ENCODE measurements around the gene RAB7A. TPM values are rescaled to one million over a fixed set of nuclear protein-coding genes. Genes with fewer than 3 reads are reported as not detected.

Gene RAB7A
- total and polyA plus RNA-seq, 2 experiments from 2014 or later = 89.8 to 156 TPM

DNA sequence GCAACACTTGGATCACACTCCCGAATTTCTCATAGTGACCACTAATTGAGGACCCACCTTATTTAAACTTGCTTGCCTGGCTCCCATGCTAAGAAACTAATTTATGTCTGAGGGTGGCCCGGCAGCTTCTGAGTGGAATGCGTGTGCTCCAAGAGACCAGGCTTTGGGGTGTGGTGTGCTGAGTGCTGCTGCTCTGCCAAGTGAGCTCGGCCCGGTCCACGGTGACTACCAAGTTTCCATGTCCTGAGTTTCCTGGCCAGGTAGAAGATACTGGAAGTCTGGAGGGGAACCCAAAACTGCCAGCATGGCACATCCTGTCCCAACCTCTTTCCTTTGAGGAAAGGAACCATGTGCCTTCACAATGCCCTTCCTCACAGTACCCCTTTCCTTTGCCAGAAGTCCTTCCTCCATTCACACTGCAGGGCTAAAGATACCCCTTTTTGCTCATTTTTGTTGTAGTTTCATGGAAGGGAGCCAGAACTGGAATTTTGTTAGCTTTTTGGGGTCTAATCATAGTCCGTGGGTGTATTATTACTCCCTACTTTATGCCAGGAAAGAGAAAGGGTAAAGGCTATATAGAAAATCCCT, 94.4 kb downstream of the RAB7A start:
- no peak for DNase-seq (ENCODE audit: low spot score)
- Histone ChIP-seq H3F3A (replicated peaks; ENCODE audit: low read depth) (no peaks in the 10 kb centered on the region), H3K27me3 (ENCODE audit: insufficient read depth) (no peaks in the 10 kb centered on the region), H3K4me3 (no peak overlapping the region), H3K27ac (ENCODE audit: low read depth) (no peak overlapping the region), H3K36me3 (ENCODE audit: insufficient read depth) (no peaks in the 10 kb centered on the region), H4K20me1 (replicated peaks; ENCODE audit: insufficient read depth) (peaks cover 5% of the 10 kb centered on the region), H3K4me2 (no peak overlapping the region), H3K79me2 (replicated peaks; ENCODE audit: insufficient read depth) (no peaks in the 10 kb centered on the region), H2AFZ (no peak overlapping the region), H3K4me1 (ENCODE audit: insufficient read depth) (no peaks in the 10 kb centered on the region), H3K9me2 (ENCODE audit: insufficient read depth) (no peaks in the 10 kb centered on the region)
- Mint-ChIP-seq H3K9me3 (no peaks in the 10 kb centered on the region), H3K27ac (no peak overlapping the region), H3K36me3 (ENCODE audit: low read depth) (peaks cover 34% of the 10 kb centered on the region), H3K4me1 (no peaks in the 10 kb centered on the region), H3K4me3 (no peak overlapping the region), H3K27me3 (ENCODE audit: insufficient read depth, low read depth, poor library complexity) (peaks cover 3% of the 10 kb centered on the region)
- ATAC-seq = no peak
- TF ChIP-seq EZH2 (IDR thresholded peaks at IDR 0.05; ENCODE audit: low read depth, unreplicated experiment) = no peak
- TF ChIP-seq CTCF (conservative IDR thresholded peaks at IDR 0.05; ENCODE audit: low read depth in 2 of 2) = no peak

GRCh38 chr3:128823008-128823407, 97.0 kb downstream of the RAB7A start:
- peaks cover 5% of the 10 kb centered on the region for H4K20me1 ChIP-seq (replicated peaks; ENCODE audit: insufficient read depth)
- H3K27ac ChIP-seq (ENCODE audit: low read depth) = no peak overlapping the region
- Mint-ChIP-seq H3K36me3 (ENCODE audit: low read depth) (peaks cover 13% of the 10 kb centered on the region), H3K27ac (no peak overlapping the region), H3K9me3 (no peaks in the 10 kb centered on the region), H3K4me1 (no peaks in the 10 kb centered on the region), H3K27me3 (ENCODE audit: insufficient read depth, low read depth, poor library complexity) (peaks cover 10% of the 10 kb centered on the region), H3K4me3 (no peak overlapping the region)
- H2AFZ ChIP-seq = no peak overlapping the region
- H3K9me2 ChIP-seq (ENCODE audit: insufficient read depth) = peaks cover 10% of the 10 kb centered on the region; the same call in 1 of the 2 replicates
- DNase-seq (ENCODE audit: low spot score) (no peak), ATAC-seq (peak; percentile 45)
- H3F3A ChIP-seq (replicated peaks; ENCODE audit: low read depth) = no peaks in the 10 kb centered on the region
- no peaks in the 10 kb centered on the region for H3K79me2 ChIP-seq (replicated peaks; ENCODE audit: insufficient read depth)
- H3K4me2 ChIP-seq = no peak overlapping the region
- H3K4me1 ChIP-seq (ENCODE audit: insufficient read depth) = no peaks in the 10 kb centered on the region
- no peaks in the 10 kb centered on the region for H3K27me3 ChIP-seq (ENCODE audit: insufficient read depth)
- no peak overlapping the region for H3K4me3 ChIP-seq
- no peaks in the 10 kb centered on the region for H3K36me3 ChIP-seq (ENCODE audit: insufficient read depth)
- TF ChIP-seq ZNF462 (CRISPR knock-in tag; IDR thresholded peaks at IDR 0.05) (no peak), CTCF (conservative IDR thresholded peaks at IDR 0.05; ENCODE audit: low read depth in 2 of 2) (no peak), JUNB (IDR thresholded peaks at IDR 0.05; ENCODE audit: unreplicated experiment) (no peak), EZH2 (IDR thresholded peaks at IDR 0.05; ENCODE audit: low read depth, unreplicated experiment) (no peak), REST (IDR thresholded peaks at IDR 0.05; ENCODE audit: unreplicated experiment) (no peak), ZNF331 (CRISPR knock-in tag; IDR thresholded peaks at IDR 0.05; ENCODE audit: low read depth) (no peak), POLR2AphosphoS5 (IDR thresholded peaks at IDR 0.05; ENCODE audit: low read depth) (no peak)
